Activated CD4-positive, alpha-beta T cell treated with anti-CD3 and anti-CD28 coated beads for 48 hours (primary cell): Measurements from ENCODE around the gene DGKZ.
A peak's percentile ranks its signal among the peaks of the same experiment; 100 is the strongest.

Experiments
- DNase-seq: peaks from one replicate; pipeline ENCODE4 v3.0.0-alpha.2; 2020

DGKZ gene

DNA sequence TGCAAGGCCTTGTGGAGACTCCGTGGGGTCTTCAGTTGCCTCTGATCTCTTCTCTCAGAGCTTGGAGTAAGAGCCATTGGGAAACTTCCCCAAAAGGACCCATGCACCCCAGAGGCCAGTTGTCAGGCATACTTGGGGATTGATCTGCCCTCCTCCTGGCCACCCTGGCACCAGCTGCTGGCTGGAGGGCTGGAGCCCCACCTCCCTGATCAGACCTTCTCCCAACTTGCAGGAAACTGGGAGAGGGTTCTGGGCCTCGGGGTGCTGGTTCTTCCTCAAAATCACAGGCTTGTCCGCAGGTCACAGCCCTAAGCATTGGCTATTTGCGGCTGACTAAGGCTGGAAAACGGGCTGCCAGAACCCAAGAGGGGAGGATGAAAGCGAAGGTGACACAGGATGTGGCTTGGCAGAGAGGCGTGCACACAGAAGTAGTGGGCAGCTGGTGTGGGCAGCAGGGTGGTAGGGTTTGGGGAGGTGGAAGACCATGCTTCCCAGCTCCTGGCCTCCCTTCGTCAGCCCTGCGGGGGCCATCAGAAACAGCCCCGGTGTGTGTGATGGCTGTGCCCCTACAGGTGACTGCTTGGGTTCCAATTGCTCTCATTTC lies 1.3 kb upstream of the DGKZ start:
- peak; percentile 59 for DNase-seq

DNA sequence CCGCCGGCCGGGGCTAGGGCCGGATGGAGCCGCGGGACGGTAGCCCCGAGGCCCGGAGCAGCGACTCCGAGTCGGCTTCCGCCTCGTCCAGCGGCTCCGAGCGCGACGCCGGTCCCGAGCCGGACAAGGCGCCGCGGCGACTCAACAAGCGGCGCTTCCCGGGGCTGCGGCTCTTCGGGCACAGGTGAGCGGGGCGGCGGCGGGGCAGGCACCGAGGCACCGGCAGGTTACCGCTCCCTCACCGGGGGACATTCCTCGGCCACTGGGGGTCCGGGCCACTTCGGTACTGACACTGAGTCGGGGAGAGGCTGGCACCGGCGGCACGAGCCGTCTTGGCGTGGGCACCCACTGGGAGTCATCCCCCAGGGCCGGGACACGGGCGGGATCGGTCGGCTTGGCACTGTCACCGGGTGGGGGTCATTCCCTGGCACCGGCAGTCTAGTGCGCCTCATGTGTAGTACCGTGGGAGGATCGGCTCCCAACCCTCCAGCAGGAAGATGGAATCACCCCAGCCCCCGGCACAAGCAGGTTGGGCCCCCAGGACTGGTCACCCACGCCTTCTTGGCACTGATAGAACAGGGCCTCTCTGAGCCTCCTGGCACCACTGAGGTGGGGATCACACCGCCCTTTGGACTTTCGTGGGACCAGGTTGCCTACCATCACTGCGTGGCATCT lies 511 bp downstream of the DGKZ start:
- DNase-seq, result peak; percentile 38

- peak; percentile 64 for DNase-seq
Observed at GRCh38 chr11:46348566-46349401, 1.5 kb downstream of the DGKZ start.

DNA sequence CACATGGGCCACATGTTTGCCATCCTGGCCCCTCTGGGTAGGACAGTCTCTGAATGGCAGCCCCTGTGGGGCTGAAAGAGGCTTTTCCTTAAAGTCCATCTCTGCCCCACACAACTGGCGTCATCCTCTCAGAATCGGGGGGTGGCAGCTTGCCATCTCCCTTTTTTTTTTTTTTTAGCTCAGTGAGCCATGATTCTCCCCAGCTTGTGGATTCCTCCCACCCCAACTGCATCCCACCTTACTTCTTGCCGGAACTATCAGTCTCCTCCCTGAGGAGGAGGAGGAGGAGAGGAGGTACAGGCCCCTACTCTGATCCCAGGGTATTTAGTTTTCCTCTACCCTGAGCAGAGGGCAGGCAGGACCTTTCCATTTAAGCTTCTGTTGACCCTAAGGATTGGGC lies 3.4 kb downstream of the DGKZ start:
- DNase-seq, result no peak

GRCh38 chr11:46351148-46351547 lies 3.9 kb downstream of the DGKZ start:
- no peak for DNase-seq

DNA sequence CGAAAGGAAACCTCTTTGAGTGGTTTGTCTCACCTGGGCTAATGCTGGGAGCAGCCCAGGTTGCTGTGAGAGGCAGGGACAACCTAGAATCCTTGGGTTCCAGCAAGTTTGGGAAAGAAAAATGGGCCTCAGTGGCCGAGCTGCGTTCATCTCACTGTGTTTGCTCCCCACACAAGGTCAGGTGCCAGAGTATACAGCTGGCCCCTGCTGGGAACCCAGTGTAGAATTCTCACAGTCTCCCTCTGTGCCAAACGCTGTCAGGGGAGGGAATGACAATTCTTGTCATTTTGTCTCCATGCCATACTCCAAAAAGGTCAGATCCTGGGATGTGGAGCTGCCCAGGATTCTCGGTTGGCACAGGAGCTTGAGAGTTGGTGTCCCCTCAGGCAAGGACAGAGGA lies 4.3 kb downstream of the DGKZ start:
- no peak for DNase-seq

DNA sequence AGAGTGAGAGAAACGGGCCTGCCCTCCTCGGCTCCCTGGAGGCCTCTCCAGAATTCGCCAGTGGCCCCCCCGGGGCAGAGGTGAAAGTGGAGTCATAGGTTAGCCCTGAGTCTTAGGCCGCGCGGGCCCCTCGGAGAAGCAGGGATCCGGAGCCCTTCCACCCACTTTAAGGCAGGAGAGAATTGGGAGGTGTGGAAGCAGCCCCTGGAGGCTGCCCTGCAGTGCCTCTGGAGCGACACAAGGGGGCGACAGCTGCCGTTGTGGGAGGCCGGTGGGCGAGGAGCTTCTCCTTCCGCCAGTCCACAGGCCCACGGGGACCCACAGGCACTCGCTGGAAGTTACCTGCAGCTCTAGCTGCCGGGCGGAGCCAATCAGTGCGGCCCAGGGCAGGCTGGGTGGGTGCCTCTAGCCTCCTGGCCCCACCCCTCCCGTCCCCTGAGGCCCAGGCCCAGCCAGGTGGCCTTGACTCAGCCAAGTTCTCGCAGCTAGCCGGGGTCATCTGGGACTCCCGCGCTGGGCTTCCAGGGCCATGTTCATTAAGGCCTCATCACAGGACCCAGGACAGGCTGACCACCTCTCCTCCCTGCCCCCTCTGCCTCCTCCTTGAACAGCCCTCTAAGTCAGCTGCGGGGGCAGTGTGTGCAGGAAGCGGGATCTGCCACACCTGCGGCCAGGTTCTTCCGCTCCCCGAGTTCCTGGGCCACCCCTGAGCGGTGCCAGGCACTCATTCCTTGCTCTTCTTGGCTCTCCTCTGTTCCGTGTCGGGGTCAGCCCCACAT lies 5.0 kb downstream of the DGKZ start:
- DNase-seq, result peak; percentile 85

DNA sequence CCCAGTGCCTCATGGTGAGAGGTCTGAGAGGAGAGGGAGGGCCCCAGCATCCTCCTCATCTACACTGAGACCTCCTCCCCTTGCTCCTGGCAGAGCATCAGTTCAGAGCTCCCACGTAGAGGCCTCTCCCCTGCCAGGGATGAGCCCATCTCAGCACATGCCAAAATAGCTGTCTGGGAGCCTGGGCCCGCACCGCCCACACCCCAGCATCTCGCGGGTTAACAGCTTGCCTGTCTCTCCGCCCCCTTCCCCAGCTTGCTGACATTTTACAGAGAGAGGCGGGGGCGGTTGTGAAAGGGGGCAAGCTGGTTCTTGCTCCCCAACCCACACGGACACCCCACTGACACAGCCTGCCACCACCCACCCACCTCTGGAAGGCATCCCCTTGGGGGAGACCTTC lies 6.4 kb downstream of the DGKZ start:
- peak; percentile 80 for DNase-seq

- no peak for DNase-seq
Observed at GRCh38 chr11:46356924-46357482, 9.7 kb downstream of the DGKZ start.

DNA sequence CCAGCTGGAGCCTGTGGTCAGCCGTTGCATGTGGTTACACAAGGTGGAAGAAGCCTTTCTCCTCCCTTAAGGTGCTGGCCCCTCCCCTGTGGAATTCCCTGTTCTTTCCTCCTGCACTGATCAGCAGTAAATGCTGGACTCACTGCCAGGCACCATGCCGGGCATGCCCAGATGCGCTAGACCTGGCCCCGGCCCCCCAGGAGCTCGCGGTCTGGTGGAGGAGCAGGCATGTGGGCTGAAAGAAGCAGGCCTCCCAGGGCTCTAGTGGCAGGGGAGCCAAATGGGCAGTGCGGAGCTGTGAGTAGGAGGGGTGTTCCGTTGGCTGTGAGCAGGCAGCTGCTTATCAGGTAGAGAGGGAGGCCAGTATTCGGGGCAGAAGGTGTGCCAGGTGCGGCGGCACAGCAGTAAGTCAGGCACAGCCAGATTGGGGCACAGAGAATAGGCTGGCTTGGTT lies 10.2 kb downstream of the DGKZ start:
- no peak for DNase-seq

- no peak for DNase-seq
Observed at GRCh38 chr11:46359953-46360352, 12.7 kb downstream of the DGKZ start.

- DNase-seq, result no peak
Observed at GRCh38 chr11:46360878-46361277, 13.6 kb downstream of the DGKZ start.

GRCh38 chr11:46361283-46362155 lies 14.3 kb downstream of the DGKZ start:
- peak; percentile 77 for DNase-seq

DNA sequence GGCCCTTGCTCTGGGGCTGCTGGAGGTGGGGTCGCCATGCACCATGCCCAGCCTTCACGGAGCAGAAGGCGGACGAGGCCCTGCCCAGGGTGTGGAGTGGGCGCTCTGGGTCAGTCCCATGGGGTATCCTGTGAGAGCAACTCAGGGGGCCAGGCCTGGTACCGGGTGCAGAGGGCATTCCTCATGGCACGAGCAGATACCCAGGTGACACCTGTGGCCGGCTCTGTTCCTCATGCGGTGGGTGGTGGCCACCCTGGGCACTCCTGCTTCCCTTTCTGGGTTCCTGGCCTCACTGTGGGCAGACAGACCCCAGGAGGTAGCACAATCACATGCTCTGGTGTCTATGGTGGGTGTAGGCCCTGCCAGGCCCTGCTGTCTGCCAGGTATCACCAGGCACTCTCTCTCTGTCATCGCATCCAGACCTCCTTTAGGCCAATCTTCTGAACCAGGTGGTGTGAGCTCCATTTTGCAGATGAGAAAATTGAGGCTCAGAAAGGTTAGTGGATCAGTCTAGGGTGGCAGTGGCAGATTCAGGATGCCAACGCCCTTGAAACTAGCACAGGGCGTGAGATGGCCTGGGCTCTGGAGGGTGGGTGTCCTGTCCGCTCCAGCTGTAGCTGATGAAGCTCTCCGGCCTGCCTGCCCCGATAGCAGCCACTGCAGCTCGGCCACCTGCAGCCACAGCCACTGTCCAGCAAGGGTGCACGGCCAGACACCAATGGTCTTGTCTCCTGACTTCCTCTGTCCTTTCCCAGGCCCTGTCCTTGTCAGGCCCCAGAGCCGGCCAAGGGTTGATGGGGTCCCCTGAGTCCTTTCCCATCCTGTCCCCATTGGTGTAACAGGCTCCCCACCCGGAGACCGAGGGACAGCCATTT lies 15.1 kb downstream of the DGKZ start:
- no peak for DNase-seq

- DNase-seq, result no peak
Observed at GRCh38 chr11:46363031-46363407, 15.8 kb downstream of the DGKZ start.

DNA sequence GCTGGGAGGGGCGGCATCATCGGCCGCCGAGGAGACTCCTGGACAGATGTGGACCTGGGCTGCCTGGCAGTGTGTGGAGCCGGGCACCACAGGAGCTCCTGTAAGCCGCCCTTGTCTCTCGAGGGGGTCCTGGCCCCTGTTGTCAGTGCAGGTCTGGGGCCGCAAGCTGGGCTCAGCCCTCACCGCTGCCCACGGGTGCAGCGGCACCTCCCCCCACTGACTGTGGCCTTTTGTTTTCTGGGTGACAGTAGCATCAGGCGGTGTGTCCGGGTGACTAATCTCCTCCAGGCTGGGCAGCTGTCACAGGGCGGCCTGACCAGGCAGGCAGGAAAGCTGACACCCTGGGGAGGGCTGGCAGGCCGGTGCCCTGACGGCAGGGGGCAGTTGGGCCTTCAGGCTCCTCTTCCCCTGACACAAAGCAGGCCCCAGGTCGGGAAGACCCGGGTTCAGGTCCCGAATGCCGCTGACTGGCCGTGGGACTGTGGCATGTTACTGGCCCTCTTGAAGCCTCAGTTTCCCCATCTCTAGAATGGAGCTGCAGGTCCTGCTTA lies 16.3 kb downstream of the DGKZ start:
- no peak for DNase-seq

GRCh38 chr11:46364056-46364455 lies 16.8 kb downstream of the DGKZ start:
- DNase-seq, result no peak

DNA sequence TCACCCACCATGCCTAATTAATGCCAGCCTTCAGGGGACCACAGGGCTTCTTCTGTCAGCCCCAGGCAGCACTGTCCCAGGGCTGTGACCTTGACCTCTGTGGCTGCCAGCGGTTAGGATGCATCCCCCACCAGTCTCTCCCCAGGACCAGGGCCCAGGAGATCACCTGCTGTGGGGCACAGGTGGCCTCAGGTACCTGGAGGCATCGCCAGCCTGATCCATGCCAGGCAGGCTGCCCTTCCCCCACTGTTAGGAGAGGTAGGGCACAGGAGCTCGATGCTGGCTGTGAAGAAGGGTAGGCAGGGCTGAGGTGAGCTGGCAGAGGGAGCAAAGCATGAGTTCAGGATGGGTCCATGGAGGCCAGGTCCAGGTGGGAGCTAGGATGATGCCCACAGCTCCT lies 17.5 kb downstream of the DGKZ start:
- no peak for DNase-seq

GRCh38 chr11:46366260-46366659 lies 19.0 kb downstream of the DGKZ start:
- no peak for DNase-seq

DNA sequence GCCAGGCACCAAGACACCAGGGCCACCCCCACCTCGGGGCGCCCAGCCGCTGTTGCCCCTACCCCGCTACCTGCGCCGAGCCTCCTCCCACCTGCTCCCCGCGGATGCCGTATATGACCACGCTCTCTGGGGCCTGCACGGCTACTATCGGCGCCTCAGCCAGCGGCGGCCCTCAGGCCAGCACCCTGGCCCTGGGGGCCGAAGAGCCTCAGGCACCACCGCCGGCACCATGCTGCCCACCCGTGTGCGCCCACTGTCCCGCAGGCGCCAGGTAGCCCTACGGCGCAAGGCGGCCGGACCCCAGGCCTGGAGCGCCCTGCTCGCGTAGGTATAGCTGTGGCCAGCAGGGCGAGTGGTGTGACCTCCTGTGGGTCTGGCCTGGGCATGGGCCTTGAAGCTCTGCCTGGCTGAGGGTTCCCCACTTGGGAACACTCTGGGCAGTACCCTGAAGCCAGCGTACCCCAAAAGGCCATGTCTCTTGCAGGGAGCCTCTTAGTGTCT lies 19.4 kb downstream of the DGKZ start:
- no peak for DNase-seq
